HCEC 1CT (cell line): ENCODE results near the gene GFY.

Experiments
- DNase-seq: peaks from one replicate; pipeline ENCODE4 v3.0.0-alpha.2; 2017

Gene GFY

DNA sequence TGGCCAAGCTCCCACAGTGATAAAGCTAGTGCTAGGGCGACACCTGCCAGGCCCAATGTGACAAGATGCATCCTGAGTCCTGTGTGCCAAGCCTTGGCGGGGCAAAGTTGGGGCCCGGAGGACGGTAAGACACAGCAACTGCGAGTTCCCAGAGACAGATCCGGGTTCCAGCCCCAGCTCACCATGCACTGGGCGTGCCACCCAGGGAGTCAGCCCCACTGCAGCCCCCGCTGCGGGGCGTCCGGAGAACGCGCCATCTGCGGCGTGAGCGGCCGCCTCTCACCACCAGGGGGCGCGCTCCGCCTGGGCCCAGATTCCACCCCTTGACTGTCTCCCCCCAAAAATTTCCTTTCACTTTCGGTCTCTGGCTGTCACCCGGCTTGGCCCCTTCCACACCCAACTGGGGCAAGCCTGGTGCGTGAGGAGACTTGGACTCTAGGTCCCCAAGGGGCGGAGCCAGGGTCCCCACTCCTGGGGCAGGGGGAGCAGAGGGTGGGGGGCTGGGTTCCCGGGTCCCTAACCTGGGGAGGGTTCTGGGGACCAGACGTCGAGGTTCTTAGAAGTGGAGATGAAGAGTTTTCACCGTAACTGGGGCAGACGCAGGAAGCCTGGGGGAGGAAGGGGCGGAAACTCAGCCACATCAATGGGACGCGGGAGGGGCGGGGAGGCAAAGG is 48.8 kb downstream of the GFY start, which contains the start of gene FLT3LG:
Gene FLT3LG (plus strand): TSS at position 348 of the 674 bp plus-strand sequence. CDS start 425 bp downstream, outside the sequence.
- peak; percentile 55 for DNase-seq

- no peak for DNase-seq
These were observed 49.3 kb downstream of the GFY start for GRCh38 chr19:49474542-49474924.

GRCh38 chr19:49475191-49475917 is 50.2 kb downstream of the GFY start:
- DNase-seq: no peak

- no peak for DNase-seq
These were observed 51.0 kb downstream of the GFY start for GRCh38 chr19:49475995-49476880.
